Stimulated activated CD4-positive, alpha-beta T cell treated with anti-CD3 and anti-CD28 coated beads, Interleukin-1b, Interleukin-23, amount 100 ng/mL, for 1 hour (primary cell): Measurements from ENCODE around the gene PSMC4.

Experiments
- DNase-seq, 2 donors: peaks; one replicate each; pipeline ENCODE4 v3.0.0-alpha.2; 2020; ENCODE audit warnings: low read depth in 2 of 2

PSMC4 gene

GRCh38 chr19:39970675-39971379 is at the start of gene PSMC4:
Gene PSMC4, plus strand, starts transcription at chr19:39971165. Its CDS starts 38 bp downstream, at chr19:39971203.
- peak; percentile 94 to 96 for DNase-seq

GRCh38 chr19:39923862-39924261 is 47.1 kb upstream of the PSMC4 start:
- DNase-seq, result no peak

- no peak for DNase-seq
These were observed 46.6 kb upstream of the PSMC4 start for GRCh38 chr19:39924389-39924788.

GRCh38 chr19:39924952-39925351 is 46.0 kb upstream of the PSMC4 start:
- no peak for DNase-seq

- DNase-seq, result no peak
These were observed 44.7 kb upstream of the PSMC4 start for GRCh38 chr19:39926170-39926760.

- no peak for DNase-seq
These were observed 43.9 kb upstream of the PSMC4 start for GRCh38 chr19:39927076-39927475.

GRCh38 chr19:39927524-39928356 is 43.2 kb upstream of the PSMC4 start:
- DNase-seq, result no peak

GRCh38 chr19:39928357-39928725 is 42.6 kb upstream of the PSMC4 start:
- DNase-seq, result no peak

- DNase-seq, result no peak
These were observed 41.2 kb upstream of the PSMC4 start for GRCh38 chr19:39929750-39930149.

- no peak for DNase-seq
These were observed 36.2 kb upstream of the PSMC4 start, which contains the start of gene FCGBP for GRCh38 chr19:39934584-39935363. Gene FCGBP, minus strand, starts transcription at chr19:39934634.

- no peak for DNase-seq
These were observed 35.7 kb upstream of the PSMC4 start for GRCh38 chr19:39935364-39935661.

- DNase-seq, result no peak
These were observed 34.9 kb upstream of the PSMC4 start for GRCh38 chr19:39936020-39936419.

- DNase-seq, result no peak
These were observed 34.3 kb upstream of the PSMC4 start for GRCh38 chr19:39936622-39937021.

- DNase-seq, result no peak
These were observed 33.8 kb upstream of the PSMC4 start for GRCh38 chr19:39937094-39937720.

- no peak for DNase-seq
These were observed 33.2 kb upstream of the PSMC4 start for GRCh38 chr19:39937787-39938186.

- no peak for DNase-seq
These were observed 31.4 kb upstream of the PSMC4 start for GRCh38 chr19:39939556-39939955.

- DNase-seq, result no peak
These were observed 30.6 kb upstream of the PSMC4 start for GRCh38 chr19:39940221-39940833.

- DNase-seq, result no peak
These were observed 29.8 kb upstream of the PSMC4 start for GRCh38 chr19:39941151-39941550.

- DNase-seq, result peak in 1 of 2 donors; percentile 29
These were observed 29.2 kb upstream of the PSMC4 start for GRCh38 chr19:39941615-39942365.

GRCh38 chr19:39942366-39942730 is 28.6 kb upstream of the PSMC4 start:
- no peak for DNase-seq

GRCh38 chr19:39943586-39943985 is 27.4 kb upstream of the PSMC4 start:
- DNase-seq, result no peak
